ENCODE results near the gene DNAJC30.

The DNAJC30 gene

DNA sequence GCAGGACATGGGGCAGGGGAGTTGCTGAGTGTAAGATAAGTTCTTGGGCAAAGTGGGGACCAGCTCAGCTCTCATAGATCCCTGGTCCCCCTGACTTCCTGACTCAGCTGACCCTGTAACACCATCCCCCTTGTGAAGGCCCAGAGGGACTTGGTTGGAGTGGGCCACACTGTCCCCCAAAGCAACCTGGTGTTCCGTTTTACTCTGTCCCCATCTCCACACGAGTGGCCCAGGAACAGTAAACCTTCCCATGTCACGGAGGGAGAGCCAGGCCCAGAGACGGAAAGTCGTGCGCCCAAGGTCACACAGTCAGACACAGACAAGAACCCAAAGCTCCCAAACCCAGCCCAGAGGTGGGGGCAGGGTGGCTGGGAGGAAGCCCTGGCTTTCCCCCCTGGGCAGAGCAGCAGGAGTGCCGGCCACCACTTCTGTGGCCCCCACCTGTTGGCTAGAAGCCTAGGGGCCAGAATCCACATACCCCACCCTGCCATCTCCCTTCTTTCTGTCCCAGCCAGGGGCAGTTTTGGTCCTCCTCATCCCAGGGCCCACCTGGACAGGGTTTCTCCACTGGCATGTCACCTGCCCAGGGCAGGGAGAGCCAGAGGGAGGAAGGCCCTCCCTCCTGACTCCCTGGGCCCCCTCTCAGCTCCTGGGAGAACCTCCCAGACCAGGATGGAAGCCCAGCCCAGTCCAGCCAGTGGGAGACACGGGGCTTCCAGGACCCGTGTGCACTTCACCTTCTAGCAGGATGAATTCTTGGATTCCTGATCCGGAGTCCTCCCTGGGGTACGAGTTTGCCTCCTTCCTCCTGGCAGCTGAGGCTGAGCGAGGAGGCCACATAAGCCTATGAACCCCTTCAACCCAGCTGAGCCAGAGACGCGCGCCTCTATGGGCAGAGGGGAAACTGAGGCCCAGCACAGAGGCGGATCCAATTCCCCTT is 36.2 kb downstream of the DNAJC30 start:
- no peak for DNase-seq

DNA sequence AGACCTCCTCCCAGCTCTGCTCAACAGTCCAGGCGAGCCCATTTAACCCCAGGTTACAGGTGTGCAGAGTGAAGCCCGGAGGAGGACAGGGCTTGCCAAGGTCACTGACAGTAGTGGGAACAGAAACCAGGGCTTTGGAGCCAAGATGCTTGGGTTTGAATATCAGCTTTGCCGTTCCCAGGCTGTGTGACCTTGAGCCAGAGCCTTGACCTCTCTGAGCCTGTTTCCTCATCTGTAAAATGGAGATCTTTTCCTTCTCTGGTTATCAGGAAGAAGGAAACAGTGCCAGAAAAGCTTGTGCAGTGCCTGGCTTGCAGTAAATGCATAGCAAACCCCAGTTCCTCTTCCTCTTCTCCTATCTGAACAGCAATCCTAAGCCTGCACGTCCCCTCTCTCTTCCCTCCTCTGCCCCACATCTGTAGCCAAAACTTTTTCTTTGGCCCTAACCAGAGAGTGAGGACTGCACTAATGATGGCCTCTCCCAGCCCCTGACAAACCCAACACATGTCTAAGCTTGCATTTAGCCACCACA is 37.5 kb downstream of the DNAJC30 start:
- no peak for DNase-seq

DNA sequence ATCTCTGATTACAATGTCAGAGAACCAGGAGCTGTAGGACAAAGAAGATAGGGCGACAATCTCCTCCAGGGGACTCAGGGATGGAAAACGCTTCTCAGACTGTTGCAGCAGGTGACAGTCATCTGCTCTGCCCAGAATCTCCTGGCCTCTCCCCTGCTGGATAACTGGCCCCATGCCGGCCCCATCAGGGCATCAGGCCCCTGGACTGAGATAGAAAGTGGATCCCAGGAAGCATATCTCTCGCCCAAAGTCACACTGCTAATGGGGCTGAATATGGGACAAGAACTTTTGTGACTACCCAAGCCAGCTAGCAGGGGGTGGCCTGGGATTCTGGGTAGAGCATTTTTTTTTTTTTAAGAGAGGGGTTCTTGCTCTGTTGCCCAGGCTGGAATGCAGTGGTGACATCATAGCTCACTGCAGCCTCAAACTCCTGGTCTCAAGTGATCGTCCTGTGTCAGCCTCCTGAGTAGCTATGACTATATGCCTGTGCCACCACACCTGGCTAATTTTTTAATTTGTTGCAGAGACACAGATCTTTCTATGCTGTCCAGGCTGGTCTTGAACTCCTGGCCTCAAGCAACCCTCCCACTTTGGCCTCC is 38.5 kb downstream of the DNAJC30 start:
- DNase-seq, result no peak

DNA sequence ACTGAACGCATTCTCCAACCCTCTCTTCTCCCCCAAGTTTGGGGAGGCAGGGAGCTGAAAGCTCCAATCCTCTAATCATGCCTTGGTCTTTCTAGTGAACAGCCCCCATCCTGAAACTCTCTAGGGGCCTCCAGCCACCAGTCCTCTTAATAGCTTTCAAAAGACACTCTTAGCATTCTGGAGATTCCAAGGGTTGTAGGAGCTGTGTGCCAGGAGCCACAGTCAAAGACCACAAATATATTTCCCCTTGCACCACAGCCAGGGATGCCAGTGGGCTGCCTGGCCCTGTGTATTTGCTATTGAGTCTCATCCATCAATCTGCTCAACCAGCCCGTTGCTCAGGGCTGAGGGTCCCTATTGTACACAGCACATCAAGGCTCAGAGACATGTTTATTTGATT is 40.4 kb downstream of the DNAJC30 start:
- no peak for DNase-seq

DNA sequence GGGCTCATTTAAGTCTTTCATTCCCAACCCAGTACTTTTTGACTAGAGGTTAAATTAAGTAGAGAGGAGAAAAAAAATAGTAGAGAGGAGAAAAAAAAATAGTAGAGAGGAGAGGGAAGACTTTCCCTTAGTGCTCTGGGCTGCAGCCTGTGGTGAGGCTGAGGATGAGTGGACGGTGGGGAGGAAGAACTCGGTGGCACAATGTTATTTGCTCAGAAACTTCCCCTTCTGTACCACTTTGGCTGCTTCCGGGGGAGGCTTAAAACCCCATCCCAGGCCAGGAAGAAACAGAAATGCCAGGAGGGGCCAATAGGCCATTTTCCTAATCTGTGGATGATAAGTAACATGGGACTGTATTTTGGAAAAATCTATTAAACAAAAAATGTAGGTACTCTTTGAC is 44.3 kb downstream of the DNAJC30 start:
- DNase-seq, result no peak

DNA sequence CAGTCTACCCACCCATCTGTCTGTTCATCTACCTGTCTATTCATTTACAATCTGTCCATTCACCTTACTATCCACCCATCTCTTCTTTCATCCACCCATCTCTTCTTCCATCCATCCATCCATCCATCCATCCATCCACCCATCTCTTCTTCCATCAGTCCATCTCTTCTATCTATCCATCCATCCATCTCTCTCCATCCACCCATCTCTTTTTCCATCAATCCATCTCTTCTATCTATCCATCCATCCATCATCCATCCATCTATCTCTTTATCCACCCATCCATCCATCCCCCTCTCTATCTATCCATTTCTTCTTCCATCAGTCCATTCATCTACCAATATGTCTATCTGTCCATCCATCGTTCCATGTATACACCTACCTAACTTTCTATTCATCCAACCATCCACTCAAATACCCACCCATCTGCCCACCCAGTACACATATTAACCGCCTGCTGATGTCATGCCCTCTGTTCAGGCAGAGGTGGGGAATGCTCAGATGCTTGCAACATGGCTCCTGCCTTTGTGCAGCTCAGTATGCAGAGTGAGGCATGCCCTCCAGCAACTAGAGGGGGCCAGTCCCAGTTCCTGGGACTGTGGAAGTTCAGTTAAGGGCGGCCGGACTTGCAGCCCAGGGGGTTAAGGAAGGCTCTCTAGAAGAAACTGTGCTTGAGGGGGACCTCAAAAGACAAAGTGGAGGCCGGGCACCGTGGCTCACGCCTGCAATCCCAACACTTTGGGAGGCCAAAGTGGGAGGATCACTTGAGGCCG is 47.6 kb downstream of the DNAJC30 start:
- DNase-seq, result no peak

DNA sequence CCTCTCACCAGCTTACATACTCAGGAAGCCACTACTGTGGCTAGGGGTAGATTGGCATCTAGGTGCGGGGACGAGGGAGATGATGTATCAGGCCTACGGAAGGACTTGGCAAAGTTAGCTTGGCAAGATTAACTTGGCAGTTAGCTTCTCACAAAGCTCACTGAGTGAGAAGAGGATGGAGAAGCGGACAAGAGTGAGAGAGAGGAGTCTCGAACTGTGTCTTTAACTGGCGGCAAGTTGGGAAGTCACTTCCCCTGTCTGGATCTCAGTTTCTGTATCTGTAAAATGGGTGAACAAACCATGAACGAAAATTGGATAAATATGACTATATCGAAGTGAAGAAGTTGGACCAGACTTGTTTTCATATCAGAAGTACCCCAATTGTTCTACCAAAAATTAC is 49.4 kb downstream of the DNAJC30 start:
- no peak for DNase-seq

DNA sequence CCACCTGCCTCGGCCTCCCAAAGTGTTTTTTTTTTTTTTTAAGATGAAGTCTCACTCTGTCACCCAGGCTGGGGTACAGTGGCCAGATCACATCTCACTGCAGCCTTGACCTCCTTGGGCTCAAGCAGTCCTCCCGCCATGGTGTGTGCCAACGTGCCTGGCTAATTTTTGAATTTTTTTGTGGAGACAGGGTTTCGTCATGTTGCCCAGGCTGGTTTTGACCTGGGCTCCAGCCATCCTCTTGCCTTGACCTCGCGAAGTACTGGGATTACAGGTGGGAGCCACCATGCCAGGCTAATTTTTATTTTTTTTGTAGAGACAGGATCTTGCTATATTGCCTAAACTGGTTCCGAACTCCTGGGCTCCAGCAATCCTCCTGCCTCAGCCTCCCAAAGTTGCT is 49.9 kb downstream of the DNAJC30 start:
- no peak for DNase-seq

DNA sequence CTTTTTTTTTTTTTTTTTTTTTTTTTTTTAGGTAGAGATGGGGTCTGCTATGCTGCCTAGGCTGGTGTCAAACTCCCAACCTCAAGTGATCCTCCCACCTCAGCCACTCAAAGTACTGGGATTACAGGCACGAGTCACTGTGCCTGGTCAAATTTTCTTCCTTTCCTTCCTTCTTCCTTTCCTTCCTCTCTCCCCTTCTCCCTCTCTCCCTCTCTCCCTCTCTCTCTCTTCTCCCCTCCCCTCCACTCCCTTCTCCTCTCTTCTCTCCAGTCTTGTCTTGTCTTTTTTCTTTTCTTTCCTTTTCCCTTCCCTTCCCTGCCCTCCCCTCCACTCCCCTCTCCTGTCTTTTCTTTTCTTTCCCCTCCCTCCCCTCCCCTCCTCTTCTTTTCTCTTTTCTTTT is 51.7 kb downstream of the DNAJC30 start:
- no peak for DNase-seq

Data from fibroblast of skin of abdomen (primary cell).